B cell (primary cell): Measurements from ENCODE around the gene NIPAL3.

ENCODE experiments used
- CTCF ChIP-seq: fragments of 200-600 bp; IDR thresholded peaks from one replicate; pipeline ENCODE4 v1.8.0; 2022; ENCODE audit warnings: antibody characterized with exemption, mild to moderate bottlenecking
- EZH2 ChIP-seq: IDR thresholded peaks from 2 replicates; pipeline ENCODE4 v1.6.1; 2012; ENCODE audit warnings: borderline replicate concordance, low read depth, mild to moderate bottlenecking, moderate library complexity, low read length; ENCODE audit not compliant: insufficient read depth, poor library complexity, severe bottlenecking

GRCh38 chr1:24427545-24427862 is 11.9 kb downstream of the NIPAL3 start:
- TF ChIP-seq CTCF (no peak), EZH2 (no peak)
